ENCODE results near the gene EEFSEC. TPM values are rescaled to one million over a fixed set of nuclear protein-coding genes. Genes with fewer than 3 reads are reported as not detected.

Gene EEFSEC
- total RNA-seq, 2 experiments from 2014 or later: 20.8 to 21.4 TPM

DNA sequence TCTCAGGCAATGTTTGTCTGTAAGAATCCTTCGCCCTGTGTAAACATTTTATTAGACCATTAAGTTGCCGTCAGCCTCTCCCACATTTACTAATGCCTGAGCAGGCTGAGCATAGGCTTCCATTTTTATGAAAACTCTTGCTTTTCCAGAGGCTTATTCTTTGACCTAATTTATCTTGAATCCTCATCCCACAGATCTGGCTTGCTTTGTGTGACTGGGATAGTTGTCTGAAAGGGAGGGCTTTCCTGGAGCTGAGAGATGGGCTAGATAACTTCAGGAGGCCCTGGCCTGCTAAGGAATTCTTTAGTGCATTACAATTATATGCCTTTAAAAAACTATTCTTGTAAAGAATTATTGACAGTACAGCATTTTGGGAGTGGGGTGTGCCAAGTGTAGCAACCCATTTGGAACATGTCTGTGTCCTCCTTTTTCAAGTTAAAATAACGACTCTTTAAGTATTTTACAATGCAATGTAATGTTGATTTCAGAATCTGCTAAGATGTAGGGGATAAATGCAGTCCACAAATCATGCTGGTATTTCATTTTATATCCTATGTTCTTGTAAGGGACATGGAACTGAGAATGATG lies 52.4 kb downstream of the EEFSEC start:
- POLR2A ChIA-PET: no interaction called here

DNA sequence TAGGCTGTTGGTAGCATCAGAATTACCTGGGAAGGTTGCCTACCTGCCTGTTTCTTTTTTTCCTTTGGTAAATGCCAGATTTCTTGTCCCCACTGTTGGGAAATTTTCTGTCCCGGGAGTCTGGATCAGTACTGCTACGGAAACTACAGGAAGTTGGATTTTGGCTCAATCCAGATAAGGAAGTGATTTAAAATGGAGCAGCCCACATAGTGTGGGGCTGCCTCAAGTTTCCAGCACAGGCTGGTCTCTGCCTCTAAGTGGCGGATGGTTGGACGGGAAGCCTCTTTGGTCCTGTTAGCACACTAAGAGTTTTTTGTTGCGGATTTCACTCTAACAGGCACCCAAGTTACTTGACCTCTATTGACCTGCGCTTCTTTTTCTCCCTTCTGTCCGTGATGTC lies 54.7 kb downstream of the EEFSEC start:
- CTCF ChIA-PET: no interaction called here
- POLR2A ChIA-PET: no interaction called here

More for the DNA sequence above, 52.4 kb downstream of the EEFSEC start:
- CTCF ChIA-PET: no interaction called here

DNA sequence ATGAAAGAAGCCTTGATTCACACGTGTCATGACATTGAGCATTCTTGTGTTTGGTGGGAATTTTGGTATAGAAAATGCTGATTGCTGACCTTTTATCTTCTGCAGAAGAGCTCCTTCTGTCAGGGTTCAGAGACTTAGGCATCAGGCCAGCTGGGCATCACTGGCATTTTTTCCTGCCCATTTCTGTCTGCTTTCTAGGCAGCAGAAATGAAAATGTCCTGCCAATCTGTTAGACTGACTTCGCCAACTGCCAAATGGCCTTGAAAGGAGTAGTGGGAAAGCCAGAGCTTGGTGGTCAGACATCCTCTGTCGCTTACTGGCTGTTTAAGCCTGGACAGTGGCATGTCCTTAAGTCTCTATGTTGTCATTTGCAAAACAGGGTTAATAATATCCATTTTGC lies 57.4 kb downstream of the EEFSEC start:
- ChIA-PET POLR2A (no interaction called here), CTCF (no interaction called here)

DNA sequence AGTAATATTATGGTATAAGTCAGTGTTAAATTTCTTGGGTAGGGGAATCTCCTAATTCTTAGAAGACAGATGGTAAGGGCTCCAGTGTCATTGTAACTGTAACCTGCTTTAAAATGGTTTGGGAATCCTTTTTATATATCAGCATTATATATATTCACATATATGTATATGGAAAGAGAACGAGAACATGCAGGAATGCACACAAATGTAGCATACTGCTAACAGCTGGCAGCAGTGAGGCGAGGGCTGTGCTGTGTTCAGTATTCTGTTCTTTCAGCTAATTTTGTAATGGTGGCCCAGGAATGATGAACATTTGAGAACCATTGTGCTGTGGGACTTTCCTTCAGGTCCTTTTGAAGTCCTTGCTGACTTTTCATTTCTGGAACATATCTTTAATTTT lies 60.8 kb downstream of the EEFSEC start:
- CTCF ChIA-PET: no interaction called here
- POLR2A ChIA-PET: no interaction called here

DNA sequence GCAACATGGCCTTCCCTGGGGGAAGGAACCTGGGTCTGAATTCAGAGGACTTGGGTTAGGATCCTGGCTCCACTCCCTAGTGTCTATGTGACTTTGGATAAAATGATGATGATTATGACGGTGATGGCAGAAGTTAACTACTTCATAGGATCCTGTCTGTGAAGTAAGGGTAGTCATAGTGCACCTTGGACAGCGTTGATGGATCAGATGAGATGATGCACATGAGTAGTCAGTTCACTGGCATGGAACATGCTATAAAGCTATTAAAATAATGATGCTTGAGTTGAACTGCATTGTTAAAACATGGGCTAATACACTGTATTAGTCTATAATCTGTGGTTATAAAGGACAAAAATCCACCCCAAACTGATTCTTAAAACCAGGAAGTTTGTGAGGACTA lies 62.0 kb downstream of the EEFSEC start:
- POLR2A ChIA-PET: no interaction called here
- CTCF ChIA-PET: interaction anchor here (0.6 kb wide), 1 partner anchor 81 kb away, joined by 4 read pairs; no protein-coding TSS in a partner anchor

DNA sequence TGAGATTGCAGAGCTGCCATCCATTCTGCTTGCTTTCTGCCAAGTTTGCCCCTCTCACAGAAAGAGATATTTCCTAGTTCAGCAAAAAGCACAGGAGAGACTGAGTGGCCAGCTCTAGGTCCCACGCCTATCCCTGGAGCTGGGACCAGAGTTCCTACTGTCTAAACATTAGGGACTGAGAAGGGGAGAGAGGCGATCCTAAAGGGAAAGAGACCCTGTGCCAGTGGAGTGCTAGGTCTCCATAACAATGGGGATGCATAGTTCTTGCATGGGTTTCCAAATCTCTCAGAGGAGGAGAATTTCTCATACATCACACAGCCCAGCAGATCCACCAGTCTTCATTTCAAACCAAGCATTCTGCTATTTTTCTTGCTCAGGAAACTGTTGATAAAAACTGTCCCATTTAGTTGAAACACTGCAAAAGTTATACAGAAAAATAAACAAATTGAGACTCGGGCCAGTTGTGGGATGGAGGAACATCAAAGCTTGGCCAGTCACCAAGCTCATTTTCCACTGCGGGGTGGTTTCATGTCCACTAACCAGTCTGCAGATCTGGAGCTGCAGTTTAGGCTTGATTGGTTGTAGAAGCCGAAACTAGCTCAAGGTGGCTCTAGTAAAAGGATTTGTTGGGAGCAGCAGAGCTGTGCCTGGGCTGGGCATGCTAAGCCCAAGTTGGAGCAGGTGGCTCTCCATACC lies 62.7 kb downstream of the EEFSEC start:
- CTCF ChIA-PET: no interaction called here
- POLR2A ChIA-PET: no interaction called here

DNA sequence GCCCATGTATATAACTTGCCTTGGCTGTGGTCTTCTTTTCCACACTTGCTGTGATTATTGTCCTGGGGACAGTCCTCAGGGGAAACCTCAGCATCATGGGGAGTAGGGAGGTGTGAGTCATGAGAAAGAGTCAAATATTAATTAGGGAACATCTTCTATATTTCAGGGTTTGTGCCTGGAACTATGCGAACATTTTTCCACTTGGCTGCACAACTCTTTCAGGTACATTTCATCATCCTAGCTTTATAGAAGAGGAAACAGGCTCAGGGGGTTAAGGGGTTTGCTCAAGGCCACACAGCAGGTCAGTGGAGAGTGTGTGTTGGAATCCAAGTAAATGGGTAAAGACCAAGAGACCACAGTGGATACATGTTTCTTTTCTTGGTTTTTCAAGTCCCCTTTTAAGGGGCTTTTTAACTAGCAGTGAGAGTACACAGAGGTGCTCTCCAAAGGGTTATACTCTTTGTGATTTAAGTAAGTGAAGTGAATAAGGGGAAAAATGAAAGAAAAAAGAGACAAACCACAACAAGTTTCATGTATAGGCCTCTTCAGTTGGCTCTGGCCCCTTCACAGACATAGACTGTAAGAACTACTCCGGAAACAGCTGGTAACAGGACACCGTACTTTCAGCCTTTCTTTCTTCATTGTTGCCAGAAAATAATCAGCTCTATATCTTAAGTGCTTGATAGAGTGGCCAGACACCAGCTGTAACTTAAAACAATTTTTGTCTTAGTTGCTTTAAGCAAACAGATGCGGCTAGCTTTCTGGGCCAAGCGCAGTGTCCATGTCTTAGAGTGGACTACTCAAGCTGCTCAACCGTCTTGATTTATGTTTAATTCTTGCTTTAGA lies 64.6 kb downstream of the EEFSEC start:
- ChIA-PET CTCF (no interaction called here), POLR2A (no interaction called here)

DNA sequence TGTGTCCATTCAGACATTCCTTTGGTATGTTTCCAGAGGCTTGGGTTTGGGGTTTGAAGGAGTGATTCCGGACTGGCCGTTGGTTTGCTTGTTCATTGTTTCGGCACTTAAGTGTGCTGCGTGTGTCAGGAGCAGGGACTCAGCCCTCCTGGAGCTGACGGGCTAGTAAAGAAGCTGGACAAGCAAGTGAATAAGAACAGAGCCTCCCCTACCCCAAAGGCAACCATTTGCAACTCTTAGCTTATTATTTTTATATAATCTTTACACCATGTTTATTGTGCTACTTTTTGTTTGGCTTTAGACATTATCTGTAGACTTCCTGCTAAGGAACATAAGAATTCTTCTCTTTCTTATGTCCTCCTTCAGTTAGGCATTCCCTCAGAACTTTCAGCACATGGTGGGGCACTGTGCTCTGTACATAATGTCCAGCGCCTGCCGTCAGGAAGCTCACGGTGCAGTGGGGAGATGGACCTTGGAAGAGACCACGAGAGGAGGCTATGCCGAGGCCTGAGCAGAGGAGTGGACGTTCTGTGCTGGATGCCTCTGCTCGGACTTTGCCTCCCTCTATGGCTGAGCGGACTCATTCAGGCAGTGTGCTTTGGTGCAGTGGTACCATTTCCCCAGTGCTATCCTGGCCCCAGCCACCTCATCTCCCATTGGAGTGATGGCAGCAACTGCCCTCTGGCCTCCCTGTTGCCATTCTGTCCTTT lies 65.4 kb downstream of the EEFSEC start:
- ChIA-PET POLR2A (no interaction called here), CTCF (no interaction called here)

DNA sequence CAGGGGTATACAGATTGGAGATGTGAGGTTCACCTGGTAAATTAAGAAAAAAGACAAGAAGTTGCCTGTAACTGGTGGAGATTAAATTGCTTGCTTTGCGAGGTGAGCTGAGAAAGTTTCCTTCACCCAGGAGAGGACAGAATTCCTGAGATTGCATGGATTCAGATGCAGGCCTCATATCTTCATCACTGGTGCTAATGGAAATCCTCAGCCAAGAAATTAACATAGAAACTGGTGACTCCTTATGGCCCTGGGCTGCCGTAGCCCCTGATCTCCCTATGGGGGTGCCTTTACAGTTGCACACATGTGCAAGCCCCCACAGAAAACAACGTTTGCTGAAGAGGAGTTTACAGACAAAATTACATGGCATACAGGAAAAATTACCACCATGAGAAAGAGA lies 68.0 kb downstream of the EEFSEC start:
- CTCF ChIA-PET: no interaction called here

DNA sequence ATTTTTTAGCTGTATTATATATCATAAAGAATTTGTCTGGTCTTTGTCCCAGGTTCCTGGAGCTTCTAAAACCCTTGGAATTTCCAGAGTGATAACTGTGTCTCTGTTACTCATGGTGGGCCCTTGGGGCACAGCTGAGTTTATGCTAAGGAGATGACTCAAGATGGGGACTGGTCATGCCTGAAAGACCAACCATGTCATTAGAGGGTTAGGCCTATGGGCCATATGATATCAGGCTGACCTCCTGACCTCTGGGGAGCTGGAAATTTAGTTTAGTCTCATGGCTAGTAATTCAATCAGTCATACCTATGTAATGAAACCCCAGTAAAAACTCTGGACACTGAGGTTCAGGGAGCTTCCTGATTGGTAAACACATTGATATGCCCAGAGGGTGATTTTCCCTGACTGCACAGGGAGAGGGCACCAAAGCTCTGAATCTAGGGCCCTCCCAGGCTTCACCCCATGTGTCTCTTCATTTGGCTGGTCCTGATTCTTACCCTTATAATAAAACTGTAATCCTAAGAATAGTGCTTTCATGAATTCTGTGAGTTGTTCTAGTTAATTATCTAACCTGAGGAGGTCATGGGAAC lies 69.6 kb downstream of the EEFSEC start:
- CTCF ChIA-PET: no interaction called here
- POLR2A ChIA-PET: no interaction called here

More for the DNA sequence above, 68.0 kb downstream of the EEFSEC start:
- POLR2A ChIA-PET: no interaction called here

DNA sequence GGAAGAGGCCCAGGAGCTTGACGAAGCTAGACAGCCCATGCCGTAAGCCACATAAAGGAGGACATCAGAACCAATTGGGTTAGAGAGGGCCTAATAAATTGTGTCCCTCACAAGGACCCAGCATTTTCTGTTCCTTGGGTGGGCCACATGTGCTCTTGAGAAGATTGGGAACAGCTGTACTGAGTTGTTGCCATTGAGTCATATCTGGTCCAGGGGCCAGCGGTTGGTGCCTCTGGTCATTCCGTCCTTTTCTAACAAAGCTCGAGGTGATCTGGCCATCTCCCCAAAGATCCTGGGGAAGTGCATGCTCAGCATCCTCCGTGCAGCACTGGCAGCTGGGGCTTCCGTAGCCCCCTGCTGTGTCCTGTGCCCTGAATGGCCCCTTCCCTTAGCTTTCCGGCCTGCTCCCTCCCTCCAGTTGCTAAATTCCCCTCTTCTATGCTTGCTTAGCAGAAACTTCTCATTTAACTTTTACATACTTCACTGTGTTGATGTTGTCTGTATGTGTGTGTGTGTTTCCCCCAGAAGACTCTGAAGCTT lies 73.0 kb downstream of the EEFSEC start:
- ChIA-PET POLR2A (no interaction called here), CTCF (interaction anchor here (1.1 to 1.2 kb wide), 2 partner anchors 19 to 29 kb away, joined by 3 read pairs; no protein-coding TSS in a partner anchor)

DNA sequence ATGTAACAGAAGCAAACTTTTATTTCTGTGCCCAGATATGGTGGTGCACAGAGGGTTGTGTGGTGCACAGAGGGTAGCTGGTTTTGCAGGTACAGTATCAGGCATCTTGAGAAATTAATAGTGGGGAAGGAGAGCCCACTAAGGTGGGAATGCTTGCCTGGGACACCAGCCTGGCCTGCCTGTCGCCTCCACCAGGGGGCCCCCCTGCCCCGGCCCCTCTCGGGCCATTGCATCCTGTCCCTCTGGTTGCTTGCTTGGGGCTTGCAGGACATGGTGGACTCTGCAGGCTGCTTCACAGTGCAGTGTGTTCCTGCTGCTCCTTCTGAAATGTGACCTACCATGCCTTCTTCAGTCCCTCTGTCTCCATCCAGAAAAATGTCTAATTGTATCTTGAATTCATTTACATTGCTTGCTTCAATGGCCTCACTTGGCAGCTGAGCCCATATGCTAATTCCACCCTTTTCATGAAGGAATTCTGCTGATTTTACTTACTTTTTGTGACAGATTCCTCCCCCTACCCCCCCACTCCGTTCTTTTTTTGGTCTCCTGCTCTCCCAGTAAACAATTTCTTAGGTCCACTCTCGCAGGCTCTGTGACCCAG lies 73.6 kb downstream of the EEFSEC start:
- CTCF ChIA-PET: interaction anchor here (0.7 to 1.2 kb wide), 2 partner anchors 18 to 153 kb away, joined by 3 to 4 read pairs; no protein-coding TSS in a partner anchor
- POLR2A ChIA-PET: no interaction called here

DNA sequence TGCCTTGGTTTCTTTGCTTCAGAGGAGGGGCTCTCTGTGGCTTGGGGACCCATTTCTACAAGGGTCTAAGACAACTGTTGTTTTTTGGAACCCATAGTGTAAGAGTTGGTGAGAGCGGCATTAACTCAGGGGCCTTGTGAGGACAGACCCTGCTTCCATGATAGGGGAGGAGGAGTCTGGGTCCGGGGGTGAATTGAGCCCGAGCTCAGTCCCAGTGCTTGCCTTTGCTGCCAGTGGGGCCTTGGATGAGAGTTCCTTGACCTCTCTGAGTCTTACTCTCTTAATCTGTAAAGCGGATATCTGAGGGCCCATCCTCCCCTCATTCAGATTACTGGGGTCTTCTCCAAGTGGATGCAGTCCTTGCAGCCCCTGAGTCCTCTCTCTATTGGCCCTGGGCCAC lies 74.2 kb downstream of the EEFSEC start:
- ChIA-PET POLR2A (no interaction called here), CTCF (interaction anchor here (0.7 kb wide), 1 partner anchor 154 kb away, joined by 4 read pairs; no protein-coding TSS in a partner anchor)

DNA sequence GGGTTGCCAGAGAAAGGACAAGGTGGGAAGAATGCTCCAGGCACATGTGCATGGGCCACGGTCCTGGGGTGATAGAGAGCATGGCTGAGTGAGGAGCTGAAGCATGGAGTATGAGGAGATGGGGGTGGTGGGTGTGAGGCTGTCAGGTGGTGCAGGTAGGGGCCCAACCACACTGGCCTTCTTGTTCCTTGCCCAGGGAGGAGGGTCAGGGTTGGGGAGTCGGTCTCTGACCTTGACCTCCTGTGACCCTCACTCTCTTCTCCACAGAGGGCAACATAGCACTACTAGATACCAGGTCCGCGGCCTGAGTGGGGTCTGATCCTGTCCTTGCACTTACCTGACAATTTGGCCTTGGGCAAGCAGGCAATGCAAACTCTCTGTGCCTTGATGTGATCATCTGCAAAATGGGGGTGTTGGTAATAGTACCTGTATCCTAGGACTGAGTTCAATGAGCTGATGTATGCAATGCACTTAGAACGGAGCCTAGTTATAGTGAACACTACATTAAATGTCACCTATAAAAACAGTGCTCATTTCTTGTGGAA lies 75.2 kb downstream of the EEFSEC start:
- CTCF ChIA-PET: interaction anchor here (0.6 kb wide), 1 partner anchor 286 kb away, joined by 3 read pairs; no protein-coding TSS in a partner anchor
- POLR2A ChIA-PET: no interaction called here

DNA sequence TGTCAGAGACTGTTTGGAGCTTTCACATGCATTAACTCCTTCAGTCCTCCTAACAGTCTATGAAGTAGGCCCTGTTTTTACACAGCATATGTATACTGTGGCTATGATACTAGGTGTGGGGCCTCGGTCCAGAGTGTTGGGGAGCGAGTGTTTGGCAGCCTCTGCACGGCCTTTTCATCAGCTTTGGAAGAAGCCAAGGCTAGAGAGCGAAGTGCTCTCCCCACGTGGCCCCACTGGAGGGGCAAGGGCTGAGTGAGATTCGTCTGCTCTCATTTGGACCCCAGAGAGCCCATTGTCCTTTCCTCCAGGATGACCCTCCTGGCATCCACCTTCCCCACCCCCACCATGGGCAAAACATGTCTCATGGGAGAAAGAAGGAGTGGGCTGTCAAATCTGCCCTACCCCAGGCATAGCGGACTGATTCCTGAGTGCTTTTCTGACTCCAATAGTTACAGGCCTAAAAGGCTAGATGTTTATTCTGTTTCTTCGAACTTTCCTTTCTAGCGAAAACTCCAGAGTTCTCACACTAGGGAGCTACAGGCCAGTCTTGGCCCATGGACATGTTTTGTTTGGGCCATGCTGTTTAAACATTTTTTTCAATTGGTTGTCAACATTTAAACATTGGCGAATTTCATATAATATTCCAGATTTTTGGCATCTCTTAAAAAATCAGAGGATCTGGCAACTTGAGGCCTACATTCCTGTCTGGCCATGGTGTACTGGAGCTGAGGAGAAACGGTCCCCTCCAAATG lies 76.0 kb downstream of the EEFSEC start:
- CTCF ChIA-PET: no interaction called here
- POLR2A ChIA-PET: no interaction called here

DNA sequence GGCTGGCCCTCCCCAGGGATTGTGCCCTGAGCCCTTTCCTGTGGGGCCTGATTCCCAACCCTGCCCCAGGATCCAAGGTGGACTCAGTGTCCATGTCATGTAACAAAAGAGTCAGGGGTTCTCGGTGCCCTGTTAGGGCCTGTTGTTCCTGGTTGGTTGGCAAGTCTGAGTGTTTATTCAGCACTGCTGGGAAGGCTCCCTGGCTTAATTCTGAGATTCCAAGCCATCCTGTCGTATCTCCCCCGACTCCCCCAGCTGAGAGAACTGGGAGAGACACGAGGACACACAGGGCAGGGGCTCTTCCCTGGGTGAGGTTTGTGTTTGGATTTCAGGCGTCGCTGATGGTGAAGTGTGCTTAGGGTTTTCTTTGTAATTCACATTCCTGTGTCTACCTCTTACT lies 78.3 kb downstream of the EEFSEC start:
- ChIA-PET CTCF (no interaction called here), POLR2A (no interaction called here)

DNA sequence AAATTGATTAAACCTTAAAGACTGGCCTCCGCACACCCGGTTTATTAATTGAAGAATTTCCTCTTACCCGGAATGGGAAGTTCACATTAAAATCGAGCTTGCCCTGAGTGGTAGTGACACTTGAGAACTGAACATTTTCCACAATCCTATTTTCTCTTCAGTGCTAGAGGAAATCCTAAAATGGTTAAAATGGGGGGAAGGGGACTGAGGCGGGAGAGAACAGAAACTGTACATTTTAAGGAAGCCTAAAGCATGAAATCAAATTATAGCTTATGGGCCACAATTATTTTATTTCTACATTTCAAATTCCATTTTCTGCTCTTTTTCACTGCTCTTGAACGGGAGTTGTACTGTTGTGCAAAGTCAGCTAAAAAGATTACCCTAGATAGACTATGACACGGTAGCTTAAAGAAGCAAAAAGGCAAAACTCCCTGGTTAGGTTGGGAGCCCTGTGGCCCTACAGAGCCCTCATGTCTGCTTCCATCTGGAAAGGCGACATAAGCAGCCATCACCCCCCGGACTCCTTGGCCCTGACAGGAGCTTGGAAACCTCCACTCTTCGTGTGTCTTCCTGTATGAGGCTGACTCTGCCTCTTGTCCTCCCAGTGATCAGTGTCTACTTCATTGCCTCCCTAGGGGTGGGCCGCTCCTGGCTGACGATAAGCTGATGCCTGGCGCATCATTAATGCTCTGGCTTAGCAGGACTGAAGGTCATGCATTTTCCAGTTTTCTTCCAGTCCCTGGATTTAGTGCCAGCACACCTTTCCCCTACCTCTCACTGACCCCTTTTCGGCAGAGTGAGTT lies 79.3 kb downstream of the EEFSEC start:
- CTCF ChIA-PET: no interaction called here
- POLR2A ChIA-PET: no interaction called here

Measured in activated CD8-positive, alpha-beta memory T cell treated with anti-CD3 and anti-CD28 coated beads for 36 hours (primary cell).